HG03097 (cell line): ENCODE measurements around the gene POLRMT.
"Not testable (repeated sequence)": the region's sequence is repeated elsewhere in the genome, so short reads cannot be mapped to it uniquely, and the experiment has no call there.

Experiments used
- ATAC-seq: cut with Tn5 transposase; IDR thresholded peaks from one replicate; pipeline ENCODE4 v1.9.1; 2021; ENCODE audit not compliant: unreplicated experiment, low FRiP score

The POLRMT gene

GRCh38 chr19:597406-598315 lies 35.7 kb downstream of the POLRMT start:
- ATAC-seq: no peak

GRCh38 chr19:596263-596655 lies 37.1 kb downstream of the POLRMT start:
- ATAC-seq: no peak

GRCh38 chr19:595326-596262 lies 37.7 kb downstream of the POLRMT start:
- ATAC-seq: no peak

- ATAC-seq: no peak
Measured at GRCh38 chr19:594265-594870, 39.0 kb downstream of the POLRMT start.

GRCh38 chr19:593505-593904 lies 39.8 kb downstream of the POLRMT start:
- ATAC-seq: no peak

- no peak for ATAC-seq
Measured at GRCh38 chr19:593055-593454, 40.3 kb downstream of the POLRMT start.

GRCh38 chr19:592101-592500 lies 41.2 kb downstream of the POLRMT start:
- no peak for ATAC-seq

GRCh38 chr19:591099-591958 lies 42.0 kb downstream of the POLRMT start:
- no peak for ATAC-seq

GRCh38 chr19:590750-591098 lies 42.6 kb downstream of the POLRMT start:
- no peak for ATAC-seq

GRCh38 chr19:590396-590745 lies 43.0 kb downstream of the POLRMT start:
- ATAC-seq: no peak

GRCh38 chr19:589693-590395 lies 43.5 kb downstream of the POLRMT start, which contains the start of gene HCN2:
Gene HCN2, plus strand, starts transcription at chr19:589881. Its CDS starts 65 bp downstream, at chr19:589946.
- ATAC-seq: no peak

GRCh38 chr19:588741-589692 lies 44.3 kb downstream of the POLRMT start:
- no peak for ATAC-seq

GRCh38 chr19:588093-588740 lies 45.1 kb downstream of the POLRMT start:
- ATAC-seq: no peak

GRCh38 chr19:585551-586110 lies 47.7 kb downstream of the POLRMT start:
- no peak for ATAC-seq

- ATAC-seq: not testable (repeated sequence)
Measured at GRCh38 chr19:585146-585545, 48.2 kb downstream of the POLRMT start.

- no peak for ATAC-seq
Measured at GRCh38 chr19:584240-585001, 48.9 kb downstream of the POLRMT start.

GRCh38 chr19:583968-584239 lies 49.4 kb downstream of the POLRMT start:
- no peak for ATAC-seq
